ENCODE data around the gene FOXN4. TPM values are rescaled to one million over a fixed set of nuclear protein-coding genes. Genes with fewer than 3 reads are reported as not detected.
A peak's percentile ranks its signal among the peaks of the same experiment; 100 is the strongest.

Gene FOXN4
- total and polyA plus RNA-seq, 9 of the 15 experiments (the other 6 are each of a cell fraction or from before 2014, with no cell fraction given) = not detected

DNA sequence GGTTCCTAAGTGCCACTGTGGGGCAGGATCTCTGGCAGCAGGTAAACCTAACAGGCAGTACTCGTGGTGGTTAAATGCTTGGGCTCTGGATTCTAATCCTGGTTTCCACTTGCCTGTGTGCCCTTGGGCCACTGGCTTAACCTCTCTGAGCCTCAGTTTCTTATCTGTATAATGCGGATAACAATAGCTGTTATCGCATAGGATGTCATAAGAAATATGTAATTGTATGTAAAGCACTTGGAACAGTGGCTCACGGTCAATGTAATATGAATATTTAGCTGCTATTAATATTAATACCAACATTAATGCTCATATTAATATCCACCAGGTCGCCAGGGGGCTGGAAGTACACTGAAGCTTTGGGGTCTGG, 16.8 kb downstream of the FOXN4 start:
- Histone ChIP-seq H3K27me3 (ENCODE audit: control insufficient read depth in 2 of 2, insufficient read depth in 2 of 2, low read length in 2 of 2) (peaks cover 8 to 67% of the 10 kb centered on the region in 2 experiments; a peak in 4 of 5 replicates), H4K20me1 (replicated peaks; ENCODE audit: control insufficient read depth, insufficient read depth, low read length) (peaks cover 4% of the 10 kb centered on the region), H3K36me3 (ENCODE audit: control insufficient read depth, insufficient read depth, low read length) (no peaks in the 10 kb centered on the region), H3K4me2 (ENCODE audit: insufficient read depth, low read length) (no peak overlapping the region), H3K79me2 (ENCODE audit: control insufficient read depth, insufficient read depth, low read length) (no peaks in the 10 kb centered on the region), H3K9me3 (replicated peaks; ENCODE audit: control insufficient read depth, insufficient read depth, low read depth, low read length) (no peaks in the 10 kb centered on the region), H3K27ac (ENCODE audit: extremely low read depth, low read depth, low read length) (no peak overlapping the region), H3K4me3 (no peak overlapping the region), H3K4me1 (replicated peaks in 1 of 2; ENCODE audit: control insufficient read depth in 2 of 2, insufficient read depth in 2 of 2, low read length in 2 of 2) (peaks cover 0 to 15% of the 10 kb centered on the region in 2 experiments; a peak in 2 of 5 replicates), H2AFZ (ENCODE audit: low read depth, low read length) (no peak overlapping the region), H3K9ac (ENCODE audit: insufficient read depth in 1 of 2, low read depth in 2 of 2, low read length in 2 of 2) (no peak overlapping the region), H3K9me1 (ENCODE audit: control insufficient read depth, insufficient read depth, low read length) (no peaks in the 10 kb centered on the region)
- no peak for FAIRE-seq
- ChIA-PET CTCF (ENCODE audit: low intra/inter-chr PET ratio) (no interaction called here), POLR2A (no interaction called here)
- ATAC-seq = no peak
- in situ Hi-C loops (cut with MboI) = no loop called here
- no peak for DNase-seq (ENCODE audit: extremely low read depth in 1 of 4, low spot score in 3 of 4)
- WGBS (ENCODE audit: insufficient coverage, low coverage, missing lambda C conversion rate) = 1% methylated on average over 5 of the region's 5 CpGs
- no TSS peak for BruUV-seq (replicated peaks)
- intact Hi-C loops (cut with micrococcal nuclease) = no loop called here
- TF ChIP-seq NFIC (IDR thresholded peaks at IDR 0.05) = no peak
- TF ChIP-seq, protein P1, sequence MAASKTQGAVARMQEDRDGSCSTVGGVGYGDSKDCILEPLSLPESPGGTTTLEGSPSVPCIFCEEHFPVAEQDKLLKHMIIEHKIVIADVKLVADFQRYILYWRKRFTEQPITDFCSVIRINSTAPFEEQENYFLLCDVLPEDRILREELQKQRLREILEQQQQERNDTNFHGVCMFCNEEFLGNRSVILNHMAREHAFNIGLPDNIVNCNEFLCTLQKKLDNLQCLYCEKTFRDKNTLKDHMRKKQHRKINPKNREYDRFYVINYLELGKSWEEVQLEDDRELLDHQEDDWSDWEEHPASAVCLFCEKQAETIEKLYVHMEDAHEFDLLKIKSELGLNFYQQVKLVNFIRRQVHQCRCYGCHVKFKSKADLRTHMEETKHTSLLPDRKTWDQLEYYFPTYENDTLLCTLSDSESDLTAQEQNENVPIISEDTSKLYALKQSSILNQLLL (CRISPR knock-in tag; IDR thresholded peaks at IDR 0.05; ENCODE audit: borderline replicate concordance) = no peak
- TF ChIP-seq ZNF75A (CRISPR knock-in tag; IDR thresholded peaks at IDR 0.05) = no peak
- peak; percentile 71 for TF ChIP-seq DACH1 (IDR thresholded peaks at IDR 0.05; ENCODE audit: partially characterized antibody)
- TF ChIP-seq IFI16 (CRISPR knock-in tag; IDR thresholded peaks at IDR 0.05) = no peak
- no peak for TF ChIP-seq ESRRA (IDR thresholded peaks at IDR 0.05; ENCODE audit: borderline replicate concordance, low read depth)
- TF ChIP-seq ZNF282 (CRISPR knock-in tag; IDR thresholded peaks at IDR 0.05) = no peak
- TF ChIP-seq PYGO2 (tag; IDR thresholded peaks at IDR 0.05) = no peak
- TF ChIP-seq TEAD4 (IDR thresholded peaks at IDR 0.05; ENCODE audit: low read length) = no peak
- TF ChIP-seq TEAD4 (CRISPR knock-in tag; IDR thresholded peaks at IDR 0.05; ENCODE audit: borderline replicate concordance) = no peak
- TF ChIP-seq SMARCA5 (IDR thresholded peaks at IDR 0.05) = no peak
- no peak for TF ChIP-seq HIVEP1 (CRISPR knock-in tag; IDR thresholded peaks at IDR 0.05)
- no peak for TF ChIP-seq SMAD4 (CRISPR knock-in tag; conservative IDR thresholded peaks at IDR 0.05)
- peak; percentile 83 for TF ChIP-seq ZFP36 (IDR thresholded peaks at IDR 0.05; ENCODE audit: low read depth, low read length, partially characterized antibody)
- no peak for TF ChIP-seq CHD4 (IDR thresholded peaks at IDR 0.05; ENCODE audit: insufficient read depth, insufficient replicate concordance, low read depth, low read length, poor library complexity, severe bottlenecking)
- TF ChIP-seq, protein P2, sequence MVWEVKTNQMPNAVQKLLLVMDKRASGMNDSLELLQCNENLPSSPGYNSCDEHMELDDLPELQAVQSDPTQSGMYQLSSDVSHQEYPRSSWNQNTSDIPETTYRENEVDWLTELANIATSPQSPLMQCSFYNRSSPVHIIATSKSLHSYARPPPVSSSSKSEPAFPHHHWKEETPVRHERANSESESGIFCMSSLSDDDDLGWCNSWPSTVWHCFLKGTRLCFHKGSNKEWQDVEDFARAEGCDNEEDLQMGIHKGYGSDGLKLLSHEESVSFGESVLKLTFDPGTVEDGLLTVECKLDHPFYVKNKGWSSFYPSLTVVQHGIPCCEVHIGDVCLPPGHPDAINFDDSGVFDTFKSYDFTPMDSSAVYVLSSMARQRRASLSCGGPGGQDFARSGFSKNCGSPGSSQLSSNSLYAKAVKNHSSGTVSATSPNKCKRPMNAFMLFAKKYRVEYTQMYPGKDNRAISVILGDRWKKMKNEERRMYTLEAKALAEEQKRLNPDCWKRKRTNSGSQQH (CRISPR knock-in tag; IDR thresholded peaks at IDR 0.05) = no peak
- TF ChIP-seq BCOR (IDR thresholded peaks at IDR 0.05) = peak; percentile 73
- TF ChIP-seq ZNF584 (CRISPR knock-in tag; IDR thresholded peaks at IDR 0.05; ENCODE audit: low read depth) = no peak
- no peak for TF ChIP-seq CBX8 (IDR thresholded peaks at IDR 0.05; ENCODE audit: borderline replicate concordance, extremely low read depth, low read depth, low read length, poor library complexity, severe bottlenecking)
- TF ChIP-seq SRSF3 (IDR thresholded peaks at IDR 0.05; ENCODE audit: insufficient read depth, low read length) = no peak
- peak in 1 of 2 experiments; percentile 26; a peak in 1 of 4 replicates for TF ChIP-seq KDM1A (IDR thresholded peaks at IDR 0.05)
- no peak for TF ChIP-seq RNF2 (IDR thresholded peaks at IDR 0.05)
- no peak for TF ChIP-seq RBFOX2 (IDR thresholded peaks at IDR 0.05; ENCODE audit: low read depth, low read length)
- peak; percentile 78 for TF ChIP-seq ADNP (tag; IDR thresholded peaks at IDR 0.05)
- TF ChIP-seq ZNF133 (CRISPR knock-in tag; IDR thresholded peaks at IDR 0.05) = no peak
